Activated B cell treated with CpG ODN at 0.5 μM for 24 hours (primary cell): ENCODE measurements around the gene PADI1. TPM values are rescaled to one million over a fixed set of nuclear protein-coding genes. Genes with fewer than 3 reads are reported as not detected.

Experiments
- ATAC-seq: fragments of 200-7000 bp; cut with Tn5 transposase; one replicate; pipeline ENCODE4 v1.10.0; 2021; ENCODE audit warnings: low read depth, mild to moderate bottlenecking, moderate library complexity
- CTCF ChIA-PET: fragments of 350-600 bp; sonication (Branson Sonifier 250); formaldehyde crosslinking; loops from one replicate; lab custom pipeline; 2021; ENCODE audit warnings: antibody characterized with exemption; lab: Charles Lee
- POLR2A ChIA-PET: fragments of 350-600 bp; sonication (Branson Sonifier 250); formaldehyde crosslinking; loops from one replicate; lab custom pipeline; 2021; ENCODE audit warnings: antibody characterized with exemption; lab: Charles Lee
- DNase-seq: peaks from one replicate; pipeline ENCODE4 v3.0.0; 2022
- H3K27ac Mint-ChIP-seq: one replicate; pipeline ENCODE4 v1.8.0; 2020; ENCODE audit warnings: mixed read lengths
- H3K27me3 Mint-ChIP-seq: one replicate; pipeline ENCODE4 v1.8.0; 2021; ENCODE audit warnings: mixed read lengths
- H3K36me3 Mint-ChIP-seq: one replicate; pipeline ENCODE4 v1.8.0; 2021; ENCODE audit warnings: low read depth, mixed read lengths
- H3K4me1 Mint-ChIP-seq: one replicate; pipeline ENCODE4 v1.8.0; 2021; ENCODE audit warnings: mixed read lengths
- H3K4me3 Mint-ChIP-seq: one replicate; pipeline ENCODE4 v1.8.0; 2020; ENCODE audit warnings: mild to moderate bottlenecking, mixed read lengths
- H3K9me3 Mint-ChIP-seq: one replicate; pipeline ENCODE4 v1.8.0; 2020; ENCODE audit warnings: mixed read lengths
- CTCF ChIP-seq: fragments of 200-600 bp; IDR thresholded peaks from one replicate; pipeline ENCODE4 v1.8.0; 2022; ENCODE audit warnings: antibody characterized with exemption, mild to moderate bottlenecking
- intact Hi-C: fragments of 100-400 bp; cut with micrococcal nuclease; formaldehyde crosslinking; loops from one replicate; pipeline ENCODE4 v1.15.1; 2024
- total RNA-seq: library from RNA; stranded (reverse); gene quantifications from 2 replicates; pipeline ENCODE4 v1.2.3, GENCODE V29; 2022

PADI1 gene
- total RNA-seq, 1 donor from 2014 or later = not detected

- Mint-ChIP-seq H3K36me3 (no peaks in the 10 kb centered on the region), H3K9me3 (peaks cover 12% of the 10 kb centered on the region), H3K4me1 (peaks cover 19% of the 10 kb centered on the region), H3K27ac (peak overlapping the region; percentile 46), H3K4me3 (no peak overlapping the region), H3K27me3 (no peaks in the 10 kb centered on the region)
- no peak for DNase-seq
- intact Hi-C loops = no loop called here
- POLR2A ChIA-PET = interaction anchor here (1.0 kb wide), 1 partner anchor 10 kb away, joined by 4 read pairs; no protein-coding TSS in a partner anchor
- CTCF ChIA-PET = no interaction called here
- no peak for TF ChIP-seq CTCF
- ATAC-seq = no peak
Measured at GRCh38 chr1:17191990-17192242, 13.0 kb upstream of the PADI1 start.

DNA sequence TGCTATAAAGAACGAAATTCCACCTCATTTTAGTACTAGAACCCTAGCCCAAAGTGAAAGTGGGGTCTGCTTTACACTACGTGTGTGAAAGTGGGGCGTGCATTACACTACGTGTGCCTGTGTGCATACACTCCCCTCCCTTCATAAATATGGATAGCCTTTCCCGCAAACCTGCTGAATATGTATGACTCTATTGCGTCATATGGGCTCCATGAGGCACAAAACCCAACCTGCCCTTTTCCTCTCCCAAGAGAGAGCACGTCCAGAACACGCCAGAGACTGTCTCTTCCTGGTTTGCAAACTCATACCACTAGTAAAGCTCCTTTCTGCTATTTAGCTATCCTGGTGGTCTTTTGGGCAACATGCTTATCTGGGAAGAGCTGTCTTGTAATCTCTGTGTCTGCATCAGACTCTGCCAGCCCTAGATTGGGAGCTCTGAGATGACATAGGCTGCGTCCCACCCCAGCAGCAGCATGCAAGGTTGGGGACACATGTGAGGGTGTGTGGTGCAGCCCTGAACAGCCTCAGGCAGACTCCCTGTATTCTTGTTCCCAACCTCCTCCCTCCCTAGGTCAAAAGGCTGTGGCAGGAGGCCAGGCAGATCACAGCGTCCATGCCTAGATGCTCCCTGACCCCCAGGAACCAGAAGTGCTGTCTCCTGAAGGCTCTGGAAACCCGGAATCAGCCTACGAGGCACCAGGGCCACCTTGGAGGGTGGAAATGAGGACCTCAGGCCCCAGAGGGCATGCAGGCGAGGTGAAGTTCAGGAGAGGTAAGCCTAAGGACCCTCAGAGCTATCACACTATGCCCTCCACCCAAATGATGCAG, 12.3 kb upstream of the PADI1 start:
- TF ChIP-seq CTCF = no peak
- peaks cover 12% of the 10 kb centered on the region for H3K9me3 Mint-ChIP-seq
- POLR2A ChIA-PET = interaction anchor here (1.0 kb wide), 1 partner anchor 9 kb away, joined by 4 read pairs; no protein-coding TSS in a partner anchor
- peaks cover 19% of the 10 kb centered on the region for H3K4me1 Mint-ChIP-seq
- intact Hi-C loops = no loop called here
- H3K4me3 Mint-ChIP-seq = no peak overlapping the region
- H3K36me3 Mint-ChIP-seq = no peaks in the 10 kb centered on the region
- DNase-seq = no peak
- H3K27ac Mint-ChIP-seq = no peak overlapping the region
- no peak for ATAC-seq
- H3K27me3 Mint-ChIP-seq = no peaks in the 10 kb centered on the region
- CTCF ChIA-PET = no interaction called here

GRCh38 chr1:17193222-17194132, 11.5 kb upstream of the PADI1 start:
- H3K27me3 Mint-ChIP-seq = no peaks in the 10 kb centered on the region
- H3K36me3 Mint-ChIP-seq = no peaks in the 10 kb centered on the region
- no peak for TF ChIP-seq CTCF
- no peak for ATAC-seq
- peaks cover 19% of the 10 kb centered on the region for H3K4me1 Mint-ChIP-seq
- intact Hi-C loops = no loop called here
- H3K4me3 Mint-ChIP-seq = no peak overlapping the region
- ChIA-PET CTCF (no interaction called here), POLR2A (no interaction called here)
- H3K27ac Mint-ChIP-seq = no peak overlapping the region
- H3K9me3 Mint-ChIP-seq = peaks cover 8% of the 10 kb centered on the region
- no peak for DNase-seq

- ChIA-PET POLR2A (interaction anchor here (0.6 kb wide), 1 partner anchor 67 kb away, joined by 4 read pairs; no protein-coding TSS in a partner anchor), CTCF (no interaction called here)
- H3K9me3 Mint-ChIP-seq = peaks cover 2% of the 10 kb centered on the region
- no peak overlapping the region for H3K27ac Mint-ChIP-seq
- no peak for TF ChIP-seq CTCF
- intact Hi-C loops = no loop called here
- DNase-seq (no peak), ATAC-seq (no peak)
- H3K4me1 Mint-ChIP-seq = peaks cover 19% of the 10 kb centered on the region
- no peaks in the 10 kb centered on the region for H3K27me3 Mint-ChIP-seq
- H3K36me3 Mint-ChIP-seq = no peaks in the 10 kb centered on the region
- H3K4me3 Mint-ChIP-seq = no peak overlapping the region
Measured at GRCh38 chr1:17194133-17194475, 10.8 kb upstream of the PADI1 start.
